SW480 (cell line): ENCODE measurements around the gene CA9.
A peak's percentile ranks its signal among the peaks of the same experiment; 100 is the strongest.

ENCODE experiments used
- DNase-seq: peaks from one replicate; pipeline ENCODE4 v3.0.0-alpha.2; 2016; ENCODE audit warnings: low spot score

Gene CA9

DNA sequence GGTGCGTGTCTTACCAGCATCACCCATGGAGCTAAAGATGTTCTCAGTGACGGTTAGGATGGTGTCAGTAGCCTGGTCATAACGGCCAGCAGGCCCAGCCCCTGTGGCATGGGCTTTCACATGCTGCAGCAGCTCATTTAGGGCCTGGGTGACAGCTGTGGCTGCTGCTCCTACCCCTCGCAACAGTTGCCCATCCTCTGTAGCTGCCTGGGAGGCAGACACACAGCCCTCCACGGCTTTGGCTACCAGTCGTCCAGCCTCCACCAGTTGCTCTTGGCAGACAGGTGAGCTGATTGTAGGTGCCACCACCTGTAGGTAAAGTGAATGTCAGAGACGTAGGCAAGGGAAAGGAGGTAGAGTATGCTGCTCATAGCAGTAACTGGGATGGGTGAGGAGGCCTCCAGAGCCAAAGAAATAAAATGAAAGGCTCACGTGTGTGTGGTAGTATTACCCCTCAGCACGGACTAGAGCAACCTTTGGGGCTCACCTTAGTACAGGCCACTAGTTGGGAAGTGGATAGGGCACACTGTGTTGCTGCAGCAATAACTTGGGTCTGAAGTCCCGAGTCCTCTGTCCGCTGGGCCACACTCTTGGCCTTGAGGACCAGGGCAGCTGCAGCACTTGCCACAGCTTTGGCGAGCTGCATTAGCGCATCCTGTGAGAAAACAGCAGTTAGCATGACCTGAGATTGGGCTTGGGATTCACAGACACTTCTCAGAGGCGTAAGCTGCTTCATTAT lies 43.6 kb downstream of the CA9 start:
- no peak for DNase-seq

DNA sequence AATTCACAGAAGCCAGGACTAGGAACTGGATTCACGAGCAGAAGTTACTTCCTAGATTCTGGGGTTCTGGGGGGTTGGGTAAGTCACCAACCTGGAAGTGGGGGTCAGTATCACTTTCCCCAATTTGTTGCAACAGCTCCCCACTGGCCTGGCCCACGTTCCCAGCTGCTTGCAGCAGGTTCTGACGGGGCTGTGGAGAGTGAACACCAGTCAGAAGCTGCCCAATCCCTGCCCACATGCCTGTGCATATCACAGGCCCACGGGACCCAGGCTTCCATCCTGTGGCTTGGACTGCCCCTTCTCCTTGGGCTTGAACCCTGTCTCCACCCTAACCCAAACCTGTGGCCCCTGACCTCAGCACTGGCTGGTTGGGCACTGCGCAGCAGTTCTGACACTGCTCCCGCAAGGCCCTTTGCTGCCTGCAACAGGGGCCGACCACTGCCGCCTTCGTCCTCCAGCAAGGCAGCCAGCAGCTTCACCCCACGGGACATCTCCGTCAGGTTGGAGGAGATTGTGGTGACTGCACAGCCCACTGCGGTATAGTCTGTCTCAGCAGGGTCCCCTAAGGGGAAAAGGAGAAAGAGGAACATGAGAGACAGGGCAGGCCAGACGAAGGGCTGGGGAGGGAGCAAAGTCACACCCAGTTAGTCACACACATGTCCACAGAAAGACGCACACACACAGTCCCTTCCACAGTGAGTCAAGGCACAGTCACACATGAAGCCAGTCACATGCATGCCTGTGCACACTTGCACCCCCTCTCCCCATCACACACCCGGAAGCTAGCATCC lies 45.2 kb downstream of the CA9 start:
- DNase-seq: no peak

DNA sequence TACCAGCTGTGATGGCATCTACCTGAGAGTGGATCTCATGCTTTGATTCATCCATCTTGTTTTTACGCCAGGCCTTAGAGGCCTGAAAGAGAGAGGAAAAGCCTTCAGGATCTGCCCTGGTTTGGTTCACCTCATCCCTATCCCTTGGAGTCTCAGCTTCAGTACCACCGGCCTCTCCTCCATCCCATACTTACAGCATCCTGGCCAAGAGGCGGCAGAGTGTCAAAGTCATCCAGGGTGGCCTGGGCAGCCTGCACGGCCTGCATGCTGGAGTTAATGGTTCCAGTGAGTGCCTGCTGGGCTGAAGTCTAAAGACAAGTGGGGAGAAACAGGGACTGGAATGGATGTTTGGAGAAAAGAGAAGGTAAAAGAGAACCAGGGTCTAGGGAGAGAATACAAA lies 45.8 kb downstream of the CA9 start:
- no peak for DNase-seq

GRCh38 chr9:35723426-35723825 lies 49.7 kb downstream of the CA9 start:
- no peak for DNase-seq

GRCh38 chr9:35723908-35724307 lies 50.2 kb downstream of the CA9 start:
- no peak for DNase-seq

DNA sequence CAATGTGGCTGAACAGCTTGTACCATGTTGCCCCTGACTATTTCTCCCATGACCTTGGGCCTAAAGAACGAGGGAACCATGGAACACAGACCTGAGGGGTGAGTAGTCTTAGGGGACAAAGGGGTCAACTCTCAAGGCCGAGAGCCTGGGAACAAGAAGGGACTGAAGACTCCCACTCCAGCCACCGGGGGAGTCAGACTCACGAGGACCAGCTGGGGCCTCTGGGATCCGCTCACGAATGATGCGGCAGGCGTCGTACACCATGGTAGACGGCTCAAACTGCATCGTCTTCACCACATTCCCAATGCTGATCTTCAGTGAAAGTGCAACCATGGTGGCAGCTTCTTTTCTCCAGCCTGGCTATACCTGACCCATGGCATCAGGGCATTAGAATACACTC lies 51.6 kb downstream of the CA9 start:
- DNase-seq: no peak

GRCh38 chr9:35726931-35727330 lies 53.2 kb downstream of the CA9 start:
- no peak for DNase-seq

- no peak for DNase-seq
Observed at GRCh38 chr9:35727676-35728040, 53.9 kb downstream of the CA9 start.

- no peak for DNase-seq
Observed at GRCh38 chr9:35728041-35728971, 54.6 kb downstream of the CA9 start.

DNA sequence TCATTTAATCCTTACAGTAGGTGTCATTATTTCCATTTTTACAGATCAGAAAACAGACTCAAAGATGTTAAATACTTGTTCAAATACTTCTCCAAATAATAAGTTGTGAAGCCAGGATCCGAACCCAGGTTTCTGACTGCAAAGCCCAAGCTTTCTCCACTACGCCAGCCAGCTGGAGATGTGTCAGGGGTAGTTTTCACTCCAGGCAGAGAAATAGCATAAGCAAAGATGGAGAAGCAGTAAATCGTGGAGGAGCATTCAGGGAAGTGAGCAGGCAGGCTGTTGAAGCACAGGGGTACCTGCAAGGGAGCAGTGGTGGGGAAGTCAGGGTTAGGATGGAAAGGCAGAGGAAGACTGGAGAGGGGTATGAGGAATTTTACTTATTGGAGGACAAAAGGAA lies 55.4 kb downstream of the CA9 start:
- DNase-seq: no peak

DNA sequence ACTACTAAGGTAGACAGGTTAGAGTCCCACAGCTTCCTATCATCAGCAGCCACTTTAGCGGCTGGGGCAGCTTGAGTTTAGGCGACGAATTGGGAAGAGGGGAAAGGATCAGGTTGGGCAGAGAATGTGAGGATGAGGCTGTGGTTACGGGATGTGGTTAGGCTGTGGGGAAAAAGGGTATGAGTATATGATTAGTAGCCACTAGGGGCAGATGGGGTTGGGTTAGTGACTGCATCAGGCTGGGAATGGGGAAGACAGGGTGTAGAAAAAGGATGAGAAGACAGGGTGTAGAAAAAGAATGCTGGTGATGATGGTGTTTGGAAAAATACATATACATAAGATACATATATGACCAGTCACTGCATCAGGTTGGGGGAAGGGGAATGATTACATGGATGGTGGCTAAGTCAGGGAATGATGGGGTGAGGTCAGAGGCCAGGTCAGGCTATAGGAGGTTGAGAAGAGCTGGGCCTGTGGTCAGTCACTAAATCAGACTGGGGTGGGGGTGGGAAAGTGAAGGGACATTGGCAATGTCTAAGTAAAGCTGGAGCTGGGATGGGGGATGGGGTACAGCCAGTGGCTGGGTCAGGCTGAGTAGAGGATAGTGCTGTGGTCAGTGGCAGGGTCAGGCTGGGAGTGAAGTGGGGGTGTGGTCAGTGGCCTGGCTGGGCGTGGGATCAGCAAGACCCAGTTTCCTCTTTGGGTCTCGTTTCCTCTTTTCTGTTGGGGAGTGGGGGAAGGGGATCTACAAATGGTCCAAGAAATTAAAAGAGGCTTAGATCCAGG lies 56.2 kb downstream of the CA9 start:
- DNase-seq: peak; percentile 82

DNA sequence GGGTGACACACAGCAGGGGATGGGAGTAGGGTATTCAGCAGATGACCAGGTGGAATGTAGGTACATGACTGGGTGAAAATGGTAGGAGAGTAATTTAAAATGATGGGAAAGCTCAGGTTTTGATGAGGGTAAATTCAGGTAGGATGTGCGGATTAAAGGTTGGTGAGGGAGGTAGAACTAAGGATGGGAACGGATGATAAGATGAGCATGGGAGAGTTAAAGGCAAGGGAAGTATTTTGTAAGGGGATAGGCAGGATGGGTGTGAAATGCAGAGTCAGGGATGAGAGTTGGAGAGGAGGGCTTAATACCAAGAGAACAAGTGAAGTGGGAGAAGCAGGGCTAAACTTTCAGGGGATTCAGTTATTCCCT lies 56.7 kb downstream of the CA9 start:
- no peak for DNase-seq
